ENCODE data around the gene MDM4. TPM values are rescaled to one million over a fixed set of nuclear protein-coding genes. Genes with fewer than 3 reads are reported as not detected.

Gene MDM4
- total and polyA plus RNA-seq, 2 donors (not counting 1 experiment from before 2014, with no cell fraction given): 46.6 to 374 TPM

DNA sequence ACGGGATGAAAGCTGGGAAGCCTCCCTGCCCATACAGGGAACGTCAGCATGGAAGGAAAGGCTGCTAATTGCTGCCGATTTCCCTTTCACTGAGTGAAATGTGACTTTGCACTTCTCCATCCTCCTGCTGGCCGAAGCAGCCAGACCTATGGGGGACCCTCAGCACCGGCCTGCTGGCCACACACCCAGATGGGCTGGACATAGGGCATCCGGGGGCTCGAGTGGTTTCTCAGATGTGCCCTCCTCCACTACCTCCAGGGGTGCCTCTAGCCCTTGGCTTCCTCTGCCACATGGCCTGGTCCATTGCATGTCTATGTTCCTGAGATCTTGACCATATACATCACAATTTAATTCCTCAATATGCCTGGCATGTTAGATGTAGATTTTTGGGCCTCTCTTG lies 89.6 kb downstream of the MDM4 start:
- POLR2A ChIA-PET: no interaction called here

More for the DNA sequence above, 89.6 kb downstream of the MDM4 start:
- WGBS (ENCODE audit: insufficient coverage): 76% methylated on average over 6 of the region's 7 CpGs
- Histone ChIP-seq H2AFZ (ENCODE audit: insufficient read depth, low read depth, low read length, poor library complexity, severe bottlenecking) (no peak overlapping the region), H3K36me3 (replicated peaks in 1 of 2; ENCODE audit: control extremely low read depth in 1 of 2, control insufficient read depth in 1 of 2, extremely low read depth in 1 of 2, insufficient read depth in 2 of 2, low read length in 1 of 2) (no peaks in the 10 kb centered on the region), H3K4me2 (replicated peaks; ENCODE audit: low read depth, low read length, poor library complexity, severe bottlenecking) (no peak overlapping the region), H3K9me3 (ENCODE audit: control extremely low read depth in 1 of 3, control insufficient read depth in 2 of 3, insufficient read depth in 1 of 3, low read length in 2 of 3) (peaks cover 0 to 3% (median 0%) of the 10 kb centered on the region in 3 donors), H4K20me1 (ENCODE audit: control insufficient read depth, insufficient read depth, low read length, poor library complexity, severe bottlenecking) (no peaks in the 10 kb centered on the region), H3K9ac (ENCODE audit: low read length) (no peak overlapping the region), H3K4me1 (ENCODE audit: control insufficient read depth in 2 of 2, insufficient read depth in 2 of 2, low read length in 2 of 2) (no peaks in the 10 kb centered on the region), H3K27ac (ENCODE audit: low read length in 2 of 2) (no peak overlapping the region), H3K4me3 (ENCODE audit: control extremely low read depth in 1 of 5, extremely low read depth in 1 of 5, insufficient read depth in 1 of 5, low read depth in 2 of 5, low read length in 4 of 5) (no peak overlapping the region), H3K27me3 (replicated peaks in 1 of 4; ENCODE audit: control extremely low read depth in 1 of 4, control insufficient read depth in 3 of 4, insufficient read depth in 4 of 4, low read length in 3 of 4) (no peaks in the 10 kb centered on the region), H3K79me2 (ENCODE audit: control insufficient read depth, insufficient read depth, low read length) (no peaks in the 10 kb centered on the region)
- Mint-ChIP-seq H3K4me3 (no peak overlapping the region), H3K9me3 (ENCODE audit: insufficient read depth) (no peaks in the 10 kb centered on the region), H3K4me1 (no peaks in the 10 kb centered on the region), H3K27me3 (peaks cover 3% of the 10 kb centered on the region), H3K27ac (no peak overlapping the region)
- intact Hi-C loops (cut with micrococcal nuclease): no loop called here
- DNase-seq (no peak), ATAC-seq (ENCODE audit: low read depth) (no peak)
- TF ChIP-seq EZH2 (IDR thresholded peaks at IDR 0.05; ENCODE audit: borderline replicate concordance, insufficient read depth, low read depth, low read length, poor library complexity, severe bottlenecking): no peak
- no peak for TF ChIP-seq CTCF (IDR thresholded peaks at IDR 0.05)
- CTCF ChIA-PET: interaction anchor here (1.6 kb wide), 1 partner anchor 40 kb away, joined by 6 read pairs; no protein-coding TSS in a partner anchor

Small RNA genes within 50 kb of the gene (small RNA-seq; reads per million reads assigned to genes)
- 2.3 reads per million, percentile 25 among the genes with 10 or more reads in this experiment for gene RNA5SP74 (ENCODE audit: insufficient read length, low read depth, low replicate concordance)

Other genes starting within 250 kb of the MDM4 start
- gene PLEKHA6, start 156.5 kb upstream of the MDM4 start, total RNA-seq: 0.47 and 0.92 TPM in 2 replicates
- 0.20 and 0.31 TPM in 2 replicates for gene PLEKHA6, start 156.5 kb upstream of the MDM4 start, polyA plus RNA-seq
- gene PPP1R15B, start 104.6 kb upstream of the MDM4 start, total RNA-seq: 65.7 and 68.0 TPM in 2 replicates
- gene PPP1R15B, start 104.6 kb upstream of the MDM4 start, polyA plus RNA-seq: 137 and 144 TPM in 2 replicates
- gene PIK3C2B, start 21.6 kb upstream of the MDM4 start, total RNA-seq: 90.3 and 93.7 TPM in 2 replicates
- 137 and 142 TPM in 2 replicates for gene PIK3C2B, start 21.6 kb upstream of the MDM4 start, polyA plus RNA-seq
- gene LRRN2, start 169.3 kb downstream of the MDM4 start, total RNA-seq: not detected in 2 replicates
- gene LRRN2, start 169.3 kb downstream of the MDM4 start, polyA plus RNA-seq: not detected in 2 replicates